Measurements from ENCODE around the gene HYLS1.
"Not testable (repeated sequence)": the region's sequence is repeated elsewhere in the genome, so short reads cannot be mapped to it uniquely, and the experiment has no call there.

Gene HYLS1

DNA sequence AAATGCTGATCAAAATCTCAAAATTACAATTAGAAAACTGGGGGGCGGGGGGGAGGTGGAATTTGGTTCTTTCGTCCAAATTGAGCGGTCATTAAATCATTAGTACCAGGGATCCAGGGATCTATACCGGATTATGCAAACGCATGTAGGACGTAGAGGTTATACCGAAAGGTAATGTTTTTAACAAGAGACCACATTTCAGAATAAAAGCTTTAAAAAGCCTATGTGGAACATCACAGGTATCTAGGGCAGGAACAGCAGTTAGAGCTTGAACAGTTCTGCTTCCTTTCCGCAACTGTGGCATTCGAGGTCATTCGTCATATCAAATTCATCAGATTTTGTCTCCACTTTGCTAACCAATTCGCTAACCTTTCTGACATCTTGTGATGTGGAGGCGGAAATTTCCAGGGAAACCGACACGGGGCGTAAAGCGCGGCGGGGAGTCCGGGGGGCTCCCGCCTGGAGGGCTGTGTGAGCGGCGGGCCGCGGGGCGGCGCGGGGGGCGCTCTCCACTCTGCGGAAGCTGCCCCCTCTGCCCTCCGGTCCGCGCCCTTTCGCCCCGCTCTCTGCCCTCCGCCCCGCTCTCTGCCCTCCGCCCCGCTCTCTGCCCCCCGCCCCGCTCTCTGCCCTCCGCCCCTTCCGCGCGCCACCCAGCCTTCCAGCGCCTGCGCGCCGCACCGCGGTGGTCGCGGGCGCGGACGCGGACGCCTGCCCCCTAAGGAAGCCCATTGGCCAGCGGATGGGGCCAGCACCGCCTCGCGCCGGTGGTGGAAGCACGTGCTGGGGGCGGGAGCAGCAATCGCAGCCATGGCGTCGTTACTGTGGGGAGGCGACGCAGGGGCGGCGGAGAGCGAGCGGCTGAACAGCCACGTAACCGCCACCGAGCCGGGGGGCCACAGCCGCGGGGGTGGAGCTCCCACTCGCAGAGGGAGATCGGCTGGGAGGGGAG lies 16.5 kb downstream of the HYLS1 start, which contains the start of gene DDX25:
Gene DDX25, plus strand, starts transcription at position 798 of the 949 bp plus-strand sequence. Its CDS starts 10 bp downstream, at position 808.
- no peak for DNase-seq

DNA sequence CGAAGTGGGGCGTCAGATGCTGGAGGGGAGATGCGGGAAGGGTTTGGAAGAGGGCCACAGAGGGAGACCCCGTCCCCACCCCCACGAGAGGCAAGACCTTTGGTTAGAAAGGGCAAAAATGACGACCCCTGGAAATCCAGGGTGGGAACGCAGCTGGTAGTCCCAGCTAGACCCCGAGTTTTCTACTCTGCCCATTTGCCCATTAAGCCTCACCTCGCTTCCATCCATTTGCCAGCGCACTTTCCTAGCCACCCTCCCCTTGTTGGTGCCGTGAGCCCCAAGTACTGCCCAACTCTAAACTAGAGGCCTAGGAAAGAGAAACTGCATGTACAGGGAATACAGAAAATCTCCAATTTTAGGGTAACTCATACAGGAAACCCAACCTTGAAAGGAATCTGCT lies 17.2 kb downstream of the HYLS1 start:
- DNase-seq = no peak

DNA sequence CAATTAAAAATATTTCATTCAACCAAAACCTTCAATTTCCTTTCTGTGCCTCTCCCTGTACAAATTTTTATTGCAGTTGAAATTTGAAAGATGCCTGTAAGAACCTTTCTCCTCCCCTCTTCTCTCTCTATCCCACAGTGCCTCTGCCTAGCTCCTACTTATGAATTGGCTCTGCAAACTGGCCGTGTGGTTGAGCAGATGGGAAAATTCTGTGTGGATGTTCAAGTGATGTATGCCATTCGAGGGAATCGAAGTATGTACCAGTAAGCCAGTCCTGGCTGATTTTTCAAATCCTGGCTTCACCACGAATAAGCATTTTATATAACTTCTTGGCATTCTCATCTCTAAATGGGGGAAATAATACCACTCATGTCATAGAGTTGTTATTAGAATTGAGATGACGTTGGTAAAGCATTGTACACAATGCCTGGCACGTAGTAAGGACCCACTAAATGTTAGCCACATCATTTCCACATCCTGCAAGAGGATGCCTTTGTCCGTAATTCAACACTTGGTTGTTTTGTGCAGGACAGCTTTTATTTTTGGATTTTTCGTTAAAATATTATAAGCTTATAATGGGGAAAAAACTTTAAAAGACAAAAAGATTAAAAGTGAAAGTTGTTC lies 22.9 kb downstream of the HYLS1 start:
- DNase-seq = peak; percentile 22

DNA sequence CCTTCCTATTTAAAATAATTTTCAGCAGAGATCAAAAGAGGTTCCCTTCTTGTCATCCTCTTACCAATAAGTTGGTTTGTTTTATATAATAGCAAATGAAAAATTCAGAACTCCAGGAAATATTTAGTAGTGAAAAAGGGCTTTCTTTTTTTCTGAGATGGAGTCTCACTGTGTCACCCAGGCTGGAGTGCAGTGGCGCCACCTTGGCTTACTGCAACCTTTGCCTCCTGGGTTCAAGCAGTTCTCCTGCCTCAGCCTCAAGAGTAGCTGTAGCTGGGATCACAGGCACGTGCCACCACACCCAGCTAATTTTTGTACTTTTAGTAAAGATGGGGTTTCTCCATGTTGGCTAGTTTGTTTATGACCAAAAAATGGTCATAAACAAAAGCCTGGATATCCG lies 27.1 kb downstream of the HYLS1 start:
- DNase-seq = not testable (repeated sequence)

DNA sequence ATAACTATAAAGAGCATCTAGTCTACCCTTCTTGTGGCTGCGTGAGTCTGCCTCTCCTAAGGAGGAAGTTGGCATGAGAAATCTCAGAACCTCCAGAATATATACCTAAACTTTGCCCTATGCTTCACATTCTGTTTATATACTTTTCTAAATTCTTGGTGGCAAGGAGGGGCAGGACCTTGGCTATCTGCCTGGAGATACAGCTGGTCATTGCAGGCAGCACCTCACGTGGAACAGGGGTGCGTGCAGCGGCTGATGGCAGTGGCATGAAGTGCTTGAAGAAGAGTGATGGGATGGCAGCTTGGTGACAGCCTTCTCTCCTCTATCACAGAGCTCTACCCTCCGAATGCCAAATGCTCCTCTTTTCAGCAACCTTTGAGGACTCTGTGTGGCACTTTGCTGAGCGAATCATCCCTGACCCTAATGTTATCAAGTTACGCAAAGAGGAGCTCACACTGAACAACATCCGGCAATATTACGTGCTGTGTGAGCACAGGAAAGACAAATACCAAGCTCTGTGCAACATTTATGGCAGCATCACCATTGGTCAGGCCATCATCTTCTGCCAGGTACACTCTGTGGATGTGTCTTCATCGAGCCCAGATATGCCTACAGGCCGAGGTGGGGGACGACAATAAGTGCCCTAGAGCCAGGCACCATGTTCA lies 29.3 kb downstream of the HYLS1 start:
- peak; percentile 59 for DNase-seq

DNA sequence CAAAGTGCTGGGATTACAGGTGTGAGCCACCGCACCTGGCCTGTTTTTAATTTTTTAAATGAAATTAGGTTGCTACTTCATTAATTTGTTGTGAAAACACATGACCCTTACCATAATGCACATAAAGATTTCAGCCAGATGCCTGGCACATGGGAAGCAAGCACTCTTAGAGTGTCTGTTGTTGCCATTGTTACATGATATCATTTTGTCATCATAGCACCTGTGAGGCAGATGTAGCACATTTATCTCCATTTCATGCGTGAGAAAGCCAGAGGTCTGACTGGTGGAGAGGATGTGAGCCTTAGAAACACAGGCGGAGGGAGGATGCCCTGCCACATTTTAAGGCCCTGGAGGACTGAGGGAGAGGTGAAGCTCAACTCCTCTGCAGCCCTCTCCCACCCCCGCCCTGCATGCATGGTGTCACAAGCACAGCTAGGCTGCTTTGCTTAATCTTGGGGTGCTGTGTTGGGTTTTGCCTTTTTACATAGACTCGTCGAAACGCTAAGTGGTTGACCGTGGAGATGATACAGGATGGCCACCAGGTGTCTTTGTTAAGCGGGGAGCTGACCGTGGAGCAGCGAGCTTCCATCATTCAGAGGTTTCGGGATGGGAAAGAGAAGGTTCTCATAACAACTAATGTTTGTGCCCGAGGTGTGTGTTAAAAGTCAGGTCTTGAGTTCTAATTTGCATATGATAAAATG lies 30.8 kb downstream of the HYLS1 start:
- DNase-seq = no peak

DNA sequence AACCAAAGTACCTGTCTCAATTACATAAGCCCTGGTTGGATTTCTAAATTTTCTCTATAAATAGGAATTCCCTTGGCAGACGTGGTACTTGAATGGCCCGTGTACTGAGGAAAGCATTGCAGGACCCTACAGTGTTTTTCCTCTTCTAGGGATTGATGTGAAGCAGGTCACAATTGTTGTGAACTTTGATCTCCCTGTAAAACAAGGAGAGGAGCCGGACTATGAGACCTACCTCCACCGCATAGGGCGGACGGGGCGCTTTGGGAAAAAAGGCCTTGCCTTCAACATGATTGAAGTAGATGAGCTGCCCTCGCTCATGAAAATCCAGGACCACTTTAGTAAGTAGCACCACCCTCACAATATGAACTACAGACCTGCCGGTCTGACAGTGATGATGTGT lies 33.6 kb downstream of the HYLS1 start:
- DNase-seq = no peak

DNA sequence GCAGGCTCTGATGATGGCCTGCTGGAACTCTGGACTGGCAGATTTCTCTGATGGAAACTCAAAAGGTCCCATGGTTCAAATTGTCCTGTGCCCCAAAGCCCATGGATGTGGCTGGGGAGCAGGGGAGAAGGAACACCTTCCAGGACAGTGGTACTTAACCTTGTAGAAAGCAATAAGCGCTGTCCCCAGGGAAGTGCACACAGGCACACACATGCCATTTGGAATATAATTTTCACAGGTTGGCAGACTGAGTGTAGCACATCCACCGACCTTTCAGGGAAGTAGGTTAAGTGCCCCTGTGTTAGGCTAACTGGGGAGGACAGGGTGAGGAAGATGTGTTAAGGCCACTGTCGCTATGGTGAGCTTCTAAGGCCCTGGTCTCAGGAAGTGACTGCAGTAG lies 34.7 kb downstream of the HYLS1 start:
- DNase-seq = no peak

DNA sequence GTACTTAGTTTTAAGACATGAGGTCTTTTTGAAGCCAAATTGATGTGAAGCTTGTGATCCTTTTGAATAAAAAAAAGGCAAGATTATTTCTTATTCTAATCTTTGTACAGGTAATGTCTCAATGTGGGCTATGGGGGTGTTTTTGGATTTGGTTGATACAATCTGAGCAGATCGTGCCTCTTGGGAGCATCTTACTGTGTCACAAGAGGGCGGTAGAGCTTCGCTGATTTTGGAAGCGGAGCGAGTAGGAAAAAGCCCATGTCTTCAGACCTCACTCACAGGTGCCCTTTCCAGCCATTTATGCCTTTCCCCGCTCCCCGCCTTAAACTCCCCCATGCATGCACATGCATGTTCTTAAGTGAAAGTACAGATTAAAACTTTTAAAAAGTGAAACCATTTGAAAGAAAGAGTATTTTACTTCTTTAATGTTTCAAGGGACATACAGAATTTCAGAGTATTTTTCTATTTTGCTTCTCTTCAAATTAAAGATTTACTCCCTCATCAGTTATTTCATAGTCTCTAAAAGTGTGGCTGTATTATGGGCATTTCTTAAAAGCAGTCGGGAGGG lies 35.6 kb downstream of the HYLS1 start:
- peak; percentile 77 for DNase-seq

DNA sequence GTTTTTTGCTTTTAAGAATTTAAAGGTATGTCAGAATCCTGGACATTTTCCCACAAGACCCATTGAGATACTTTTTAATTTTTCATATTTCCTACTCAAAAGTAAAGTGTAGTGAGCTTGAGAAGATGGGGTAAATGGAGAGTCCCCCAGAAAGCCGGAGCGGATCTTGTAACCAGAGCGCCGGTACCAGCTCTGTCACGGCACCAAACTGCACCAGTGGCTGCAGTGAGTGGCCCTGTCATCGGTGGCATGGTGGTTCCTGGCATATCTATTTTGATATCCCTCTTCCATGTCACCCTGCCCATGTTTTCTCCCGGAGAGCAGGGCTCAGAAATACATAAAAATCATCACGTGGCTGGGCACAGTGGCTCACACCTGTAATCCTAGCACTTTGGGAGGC lies 36.2 kb downstream of the HYLS1 start:
- no peak for DNase-seq

DNA sequence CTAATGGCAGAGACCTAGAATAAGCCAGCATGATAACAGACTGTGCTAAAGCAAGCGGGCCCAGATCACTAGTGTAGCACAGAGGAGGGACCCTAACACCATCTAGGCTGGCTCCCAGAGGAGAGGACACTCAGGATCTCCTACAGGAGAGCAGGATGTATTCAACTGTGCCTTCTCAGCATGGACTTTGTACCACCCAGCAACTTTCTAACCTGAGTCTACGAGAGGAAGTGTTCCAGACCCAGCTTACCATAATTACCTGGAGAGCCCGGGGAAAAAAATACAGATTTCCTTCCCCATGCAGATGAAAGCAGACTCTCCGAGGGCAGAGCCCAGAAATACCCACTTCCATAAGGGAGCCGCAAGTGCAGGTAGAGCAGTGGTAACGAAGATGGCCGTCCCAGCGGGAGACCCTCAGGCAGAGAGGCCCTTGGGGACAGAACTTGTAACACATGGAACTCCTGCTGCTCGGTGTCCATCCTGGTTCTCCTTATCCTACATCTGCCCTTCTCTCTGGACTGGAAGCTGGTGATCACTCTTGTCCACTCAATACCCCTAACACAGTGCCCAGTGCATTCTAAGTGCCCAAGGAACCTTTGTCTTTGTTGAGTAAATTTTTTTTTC lies 37.0 kb downstream of the HYLS1 start:
- DNase-seq = no peak

DNA sequence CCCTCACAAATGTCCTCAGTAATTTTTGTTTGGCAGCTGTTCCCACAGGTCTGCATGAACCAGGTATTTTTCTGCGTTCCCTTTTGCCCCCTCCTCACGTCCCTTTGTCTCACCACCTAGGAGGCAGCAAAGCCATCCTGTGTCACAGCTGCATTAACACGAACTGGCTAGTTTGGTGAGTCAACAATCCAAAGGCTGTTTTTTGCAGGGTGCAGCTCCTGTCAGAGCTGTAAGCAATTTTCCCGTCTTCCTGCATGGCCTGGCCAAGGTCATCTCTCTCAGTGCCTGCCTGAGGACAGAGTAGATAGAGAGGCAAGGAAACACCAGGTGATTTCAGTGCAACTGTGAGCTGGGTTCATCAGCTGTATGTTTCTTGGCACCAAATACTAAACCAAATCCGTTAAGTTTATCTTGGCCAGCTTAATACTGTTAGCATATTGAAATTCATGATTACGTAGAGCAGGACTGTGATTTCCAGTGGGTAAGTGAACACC lies 37.8 kb downstream of the HYLS1 start:
- DNase-seq = no peak

DNA sequence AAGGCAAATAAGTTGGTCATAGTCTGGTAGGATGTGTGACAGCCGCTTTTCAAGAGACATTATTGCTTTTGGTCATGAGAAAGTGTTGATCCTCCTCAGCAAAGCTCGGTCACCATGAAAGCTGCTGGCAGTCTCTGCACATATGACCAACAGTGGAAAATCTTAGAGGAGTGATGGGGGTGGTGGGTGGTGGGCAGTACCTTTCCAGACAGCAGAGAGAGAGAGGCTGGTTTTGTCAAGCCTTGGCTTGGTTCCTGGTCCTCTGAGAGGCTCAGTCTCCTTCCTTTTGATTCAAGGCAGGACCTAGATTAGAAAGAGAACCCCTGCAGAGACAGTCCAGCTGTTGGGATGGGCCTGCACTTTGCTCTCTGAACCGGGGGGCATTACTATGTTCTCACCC lies 38.3 kb downstream of the HYLS1 start:
- no peak for DNase-seq

DNA sequence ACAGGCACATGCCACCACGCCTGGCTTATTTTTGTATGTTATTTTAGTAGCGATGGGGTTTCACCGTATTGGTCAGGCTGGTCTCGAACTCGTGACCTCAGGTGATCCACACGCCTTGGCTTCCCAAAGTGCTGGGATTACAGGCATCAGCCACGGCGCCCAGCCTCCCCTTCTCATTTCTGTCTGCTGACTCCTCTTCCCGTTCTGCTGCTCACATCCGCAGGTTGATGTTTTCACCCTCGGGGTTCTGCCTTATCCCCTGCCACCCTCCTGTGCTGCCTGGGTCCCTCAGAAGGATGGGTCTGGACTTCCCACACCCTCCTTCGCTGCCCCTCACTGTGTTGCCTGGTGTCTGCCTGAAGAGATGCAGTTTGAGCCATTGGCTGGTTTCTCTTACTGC lies 39.2 kb downstream of the HYLS1 start:
- no peak for DNase-seq

DNA sequence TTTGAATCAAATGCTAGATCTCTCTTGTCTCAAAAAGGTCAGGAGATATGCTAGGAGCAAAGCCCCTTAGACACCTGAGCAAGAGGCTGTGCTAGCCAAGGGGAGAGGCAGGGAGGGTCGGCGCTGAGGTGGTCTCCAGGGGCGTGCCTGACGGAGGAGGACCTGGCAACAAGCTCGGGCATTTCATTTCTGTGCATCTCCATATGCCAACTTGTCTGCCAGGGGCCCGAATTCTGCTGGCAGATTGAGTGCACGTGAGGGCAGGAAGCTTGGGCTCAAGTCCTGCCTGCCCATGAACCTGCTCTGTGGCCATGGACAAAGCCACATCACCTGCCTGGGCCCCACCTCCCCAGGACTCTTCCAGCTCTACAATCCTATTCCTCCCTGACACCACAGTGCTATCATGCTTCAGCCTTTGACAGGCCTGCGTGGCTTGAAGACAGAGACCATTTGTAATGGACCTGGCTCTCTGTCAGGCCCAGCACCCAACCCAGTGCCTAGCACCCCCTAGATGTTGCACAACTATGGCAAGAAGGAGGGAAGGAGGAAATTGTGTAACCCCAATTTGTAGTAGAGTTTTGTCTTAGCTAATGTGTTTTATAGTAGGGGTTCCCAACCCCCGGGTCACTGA lies 42.1 kb downstream of the HYLS1 start:
- no peak for DNase-seq

DNA sequence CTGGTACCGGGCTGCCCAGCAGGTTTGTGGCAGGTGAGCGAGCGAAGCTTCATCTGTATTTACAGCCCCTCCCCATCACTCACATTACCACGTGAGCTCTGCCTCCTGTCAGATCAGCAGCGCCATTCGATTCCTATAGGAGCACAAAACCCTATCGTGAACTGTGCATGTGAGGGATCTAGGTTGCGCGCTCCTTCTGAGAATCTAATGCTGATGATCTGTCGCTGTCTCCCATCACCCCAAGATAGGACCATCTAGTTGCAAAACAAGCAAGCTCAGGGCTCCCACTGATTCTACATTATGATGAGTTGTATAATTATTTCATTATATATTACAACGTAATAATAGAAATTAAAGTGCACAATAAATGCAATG lies 42.6 kb downstream of the HYLS1 start:
- no peak for DNase-seq

DNA sequence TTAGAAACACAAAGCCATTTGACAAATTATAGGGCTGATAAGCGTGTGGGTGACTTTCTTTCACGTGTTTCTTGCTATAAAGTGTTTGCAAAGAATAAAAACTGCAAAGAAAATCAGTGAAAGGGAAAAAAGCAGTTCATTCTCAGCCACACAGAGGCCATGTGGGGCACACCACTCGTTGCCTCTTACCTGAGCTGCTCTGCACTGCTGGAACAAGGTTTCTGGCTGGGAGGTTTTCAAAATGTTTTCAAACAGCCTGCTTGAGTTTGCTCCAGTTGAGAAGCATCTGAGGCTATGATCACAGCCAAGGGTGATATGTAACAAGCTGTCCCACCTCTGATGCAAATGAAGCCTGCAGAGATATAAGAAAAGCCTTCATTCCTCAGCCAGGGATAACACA lies 43.6 kb downstream of the HYLS1 start:
- DNase-seq = no peak

DNA sequence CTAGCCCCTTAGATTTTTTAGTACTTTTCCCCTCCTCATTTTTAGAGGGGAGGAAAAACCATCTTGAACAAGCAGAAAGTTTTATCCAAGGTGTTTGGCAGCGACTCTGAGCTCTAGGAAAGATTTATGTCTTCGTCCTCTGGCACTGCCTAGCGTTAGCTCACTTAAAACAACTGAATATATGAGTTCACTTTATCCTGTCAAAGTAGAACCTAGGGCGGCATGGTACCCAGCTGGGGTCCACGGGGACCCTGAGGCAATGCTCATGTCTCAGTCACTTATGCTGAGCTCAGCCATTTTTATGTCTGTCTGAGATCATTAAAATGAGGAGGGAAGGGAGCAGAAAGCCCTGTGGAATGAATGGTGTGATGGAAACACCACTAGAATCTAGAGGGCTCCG lies 44.2 kb downstream of the HYLS1 start:
- DNase-seq = no peak

DNA sequence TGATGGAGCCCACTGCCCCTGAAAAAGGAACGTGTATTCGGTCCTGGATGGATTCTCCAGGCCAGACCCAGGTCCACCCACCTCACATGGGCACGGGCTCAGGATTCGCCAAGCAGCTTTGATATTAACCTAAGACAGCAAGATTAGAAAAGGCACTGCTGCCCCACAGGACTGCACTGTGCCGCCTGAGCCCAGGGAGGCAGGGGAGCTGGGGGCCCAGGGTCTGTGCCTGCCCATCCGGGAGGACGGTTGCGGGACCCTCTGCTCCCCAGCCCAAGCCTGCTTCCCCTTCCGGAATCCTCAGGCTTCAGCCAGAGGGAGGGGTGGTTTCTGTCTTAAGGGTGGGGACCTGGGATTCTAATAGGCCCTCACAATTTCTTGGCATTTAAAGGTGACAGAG lies 44.8 kb downstream of the HYLS1 start:
- no peak for DNase-seq

DNA sequence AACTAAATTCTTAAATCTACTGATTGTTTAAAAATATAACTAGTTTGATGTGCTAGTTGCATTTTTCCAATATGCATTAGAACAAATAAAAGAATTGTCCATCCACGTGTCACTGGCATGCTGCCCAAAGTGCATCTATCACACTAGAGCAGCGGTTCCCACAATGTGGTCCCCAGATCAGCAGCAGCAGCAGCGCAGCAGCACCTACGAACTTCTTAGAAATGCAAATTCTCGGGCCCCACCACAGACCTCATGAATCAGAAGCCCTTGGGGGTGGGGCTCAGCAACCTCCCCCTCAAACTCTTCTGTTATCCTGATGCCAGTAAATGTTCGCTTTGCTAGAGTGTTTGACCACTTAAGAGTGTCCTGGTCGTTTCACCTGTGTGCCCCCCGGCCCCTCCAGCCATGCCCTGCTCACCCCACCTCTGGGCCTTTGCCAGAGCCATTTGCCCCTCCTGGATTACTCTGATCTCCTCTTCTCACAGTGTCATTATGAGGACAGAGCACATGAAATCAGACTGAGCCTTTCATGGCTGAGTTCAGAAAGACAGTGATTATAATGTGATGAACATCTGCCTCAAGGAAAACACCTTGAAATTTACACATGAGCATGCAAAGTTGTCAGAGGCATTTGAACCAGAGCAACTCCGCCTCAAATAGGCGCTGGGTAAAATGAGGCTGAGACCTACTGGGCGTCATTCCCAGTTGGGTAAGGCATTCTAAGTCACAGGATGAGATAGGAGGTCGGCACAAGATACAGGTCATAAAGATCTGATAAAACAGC lies 45.8 kb downstream of the HYLS1 start:
- DNase-seq = no peak

DNA sequence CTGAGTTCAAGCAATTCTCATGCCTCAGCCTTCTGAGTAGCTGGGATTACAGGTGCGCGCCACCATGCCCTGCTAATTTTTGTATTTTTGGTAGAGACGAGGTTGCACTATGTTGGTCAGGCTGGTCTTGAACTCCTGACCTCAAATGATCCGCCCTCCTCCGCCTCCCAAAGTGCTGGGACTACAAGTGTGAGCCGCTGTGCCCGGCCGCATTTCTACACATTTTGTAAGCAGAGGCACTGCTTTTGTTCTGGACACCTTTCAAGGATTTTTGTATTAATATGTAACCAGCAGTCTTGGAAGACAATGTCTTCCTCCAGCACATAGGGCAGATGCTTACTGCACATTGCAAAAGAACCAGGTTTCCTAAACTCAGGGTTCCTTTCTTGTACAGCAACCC lies 47.0 kb downstream of the HYLS1 start:
- DNase-seq = no peak

All from NCI-H2029 (cell line).